H1 (cell line): ENCODE data around the gene PRPF38A. TPM values are rescaled to one million over a fixed set of nuclear protein-coding genes. Genes with fewer than 3 reads are reported as not detected.

Experiments
- GABPA ChIP-seq: IDR thresholded peaks from 2 replicates; pipeline ENCODE4 v1.6.1; 2011; ENCODE audit warnings: mild to moderate bottlenecking, low read length, moderate library complexity, borderline replicate concordance; ENCODE audit not compliant: insufficient read depth
- RNF2 ChIP-seq: fragments of 200-900, 300-1000 bp; sonication (generic); IDR thresholded peaks from 2 replicates; pipeline ENCODE4 v1.7.1; 2016; ENCODE audit warnings: borderline replicate concordance, low read depth, mild to moderate bottlenecking, antibody characterized with exemption, low read length; ENCODE audit not compliant: poor library complexity, severe bottlenecking; ENCODE audit errors: missing control alignments
- SRF ChIP-seq: IDR thresholded peaks from 2 replicates; pipeline ENCODE4 v1.6.1; 2011; ENCODE audit warnings: mild to moderate bottlenecking, low read depth, low read length, moderate library complexity
- polyA plus RNA-seq, 7 experiments: library from polyadenylated mRNA; depleted of rRNA in 3 of 7; stranded (reverse) in 5 of 7; unstranded in 2 of 7; fragments of >200 nt in 5 of 7; fragments of 200-250 nt in 2 of 7; gene quantifications; 1 replicate in 5 of 7; 2 replicates in 1 of 7; 4 replicates in 1 of 7; pipeline versions ENCODE4 v1.2.1 to v1.2.3, GENCODE V29; 2011 to 2013; ENCODE audit warnings: missing spikeins in 2 of 7, mixed read lengths in 2 of 7
- total RNA-seq: library from RNA; stranded (reverse); fragmentation: NEBNext Ultra II Directional; extraction: Animal tissue kit (Norgen Biotek cat#: 25700); gene quantifications from 2 replicates; pipeline ENCODE4 v1.2.1, GENCODE V29; 2021

The PRPF38A gene
- total and polyA plus RNA-seq, 2 of the 8 experiments (the other 6 are each of a cell fraction or from before 2014, with no cell fraction given), result 25.6 to 76.2 TPM

GRCh38 chr1:52423771-52424170, 19.4 kb downstream of the PRPF38A start (continued):
- TF ChIP-seq GABPA (no peak), SRF (no peak), RNF2 (no peak)
